GM12878 (cell line): ENCODE results near the gene STK11. TPM values are rescaled to one million over a fixed set of nuclear protein-coding genes. Genes with fewer than 3 reads are reported as not detected.

ENCODE experiments used
- ATAC-seq: fragments of 200-7000 bp; cut with Tn5 transposase; 3 replicates; pipeline ENCODE4 v1.9.1; 2020; ENCODE audit warnings: mild to moderate bottlenecking, moderate library complexity
- BruUV-seq: library from RNA; stranded (reverse); fragments of 400-500 nt; replicated peaks from 2 replicates; lab custom pipeline; 2021; lab: Mats Ljungman, UMichigan
- CTCF ChIA-PET: fragments of 300-600 bp; sonication (Branson Sonifier 250); formaldehyde crosslinking; extraction: SDS; loops from one replicate; lab custom pipeline; 2021; ENCODE audit warnings: inconsistent platforms; lab: Yijun Ruan, JAX
- POLR2A ChIA-PET: fragments of 350-600 bp; formaldehyde crosslinking; extraction: SDS; loops from one replicate; lab custom pipeline; 2021; ENCODE audit warnings: inconsistent platforms; lab: Charles Lee
- RAD21 ChIA-PET: fragments of 300-600 bp; sonication (Branson Sonifier 250); formaldehyde crosslinking; loops from one replicate; lab custom pipeline; 2023; ENCODE audit warnings: antibody characterized with exemption; ENCODE audit not compliant: unreplicated experiment; lab: Charles Lee
- SMC1A ChIA-PET: fragments of 300-600 bp; sonication (Branson Sonifier 250); formaldehyde crosslinking; loops from one replicate; lab custom pipeline; 2023; ENCODE audit not compliant: unreplicated experiment, uncharacterized antibody; lab: Charles Lee
- DNase-seq: peaks from one replicate; pipeline ENCODE4 v3.0.0-alpha.2; 2011; ENCODE audit warnings: low read depth, low spot score
- FAIRE-seq: peaks from 3 replicates; lab custom pipeline; 2011; peaks lifted over from hg19 to GRCh38; lab: Jason Lieb, UNC
- H2AFZ ChIP-seq: 2 replicates; pipeline ENCODE4 v1.6.0; 2011; ENCODE audit warnings: low read depth, low read length, control low read depth; ENCODE audit not compliant: control insufficient read depth
- H3K27ac ChIP-seq: 2 replicates; pipeline ENCODE4 v1.5.1; 2011; ENCODE audit warnings: control low read depth; ENCODE audit not compliant: control insufficient read depth, insufficient read depth
- H3K27me3 ChIP-seq, 2 experiments: replicated peaks in 1 of 2; 2 replicates each; pipeline versions ENCODE4 v1.6.0 to v1.6.1; 2011; ENCODE audit warnings: low read length in 1 of 2; ENCODE audit not compliant: control insufficient read depth in 2 of 2, insufficient read depth in 2 of 2
- H3K36me3 ChIP-seq, 2 experiments: 2 replicates each; pipeline ENCODE4 v1.5.1; 2011; ENCODE audit warnings: low read length in 1 of 2; ENCODE audit not compliant: control insufficient read depth in 2 of 2, insufficient read depth in 2 of 2
- H3K4me1 ChIP-seq: 2 replicates; pipeline ENCODE4 v1.6.1; 2011; ENCODE audit warnings: mild to moderate bottlenecking, low read length, moderate library complexity, mixed read lengths; ENCODE audit not compliant: control insufficient read depth, insufficient read depth
- H3K4me2 ChIP-seq: 2 replicates; pipeline ENCODE4 v1.6.0; 2011; ENCODE audit warnings: control low read depth; ENCODE audit not compliant: control insufficient read depth, insufficient read depth
- H3K4me3 ChIP-seq: fragments of 200-600 bp; sonication (generic); 2 replicates; pipeline ENCODE4 v1.5.1; 2016
- H3K79me2 ChIP-seq: 2 replicates; pipeline ENCODE4 v1.6.0; 2011; ENCODE audit warnings: low read length; ENCODE audit not compliant: control insufficient read depth, insufficient read depth
- H3K9ac ChIP-seq: 2 replicates; pipeline ENCODE4 v1.8.0; 2011; ENCODE audit warnings: low read length, control low read depth, mixed read lengths; ENCODE audit not compliant: control insufficient read depth, insufficient read depth
- H3K9me3 ChIP-seq: replicated peaks from 3 replicates; pipeline ENCODE4 v1.5.1; 2011; ENCODE audit warnings: mild to moderate bottlenecking, low read length; ENCODE audit not compliant: control insufficient read depth, insufficient read depth
- H4K20me1 ChIP-seq: 2 replicates; pipeline ENCODE4 v1.6.0; 2011; ENCODE audit not compliant: control insufficient read depth, insufficient read depth
- CBFB ChIP-seq: IDR thresholded peaks from 2 replicates; pipeline ENCODE4 v1.6.1; 2016; ENCODE audit warnings: antibody characterized with exemption, low read depth
- CBX3 ChIP-seq: fragments of 200-600 bp; sonication (generic); IDR thresholded peaks from 2 replicates; pipeline ENCODE4 v1.6.1; 2016; ENCODE audit warnings: low read depth, borderline replicate concordance
- NFYB ChIP-seq: IDR thresholded peaks from 2 replicates; pipeline ENCODE4 v1.6.1; 2011; ENCODE audit warnings: low read depth, mild to moderate bottlenecking, low read length, improper control_type of control experiment, moderate library complexity; ENCODE audit not compliant: insufficient read depth
- SMARCA5 ChIP-seq: fragments of 450-650 bp; IDR thresholded peaks from 2 replicates; pipeline ENCODE4 v1.6.1; 2017; ENCODE audit warnings: mild to moderate bottlenecking
- WGBS: methylation state at CpG from one replicate; pipeline ENCODE4 v1.1.6; 2016; ENCODE audit warnings: low lambda C conversion rate; ENCODE audit not compliant: insufficient replicate concordance, insufficient coverage; ENCODE audit errors: missing lambda C conversion rate; 5-methylcytosine and 5-hydroxymethylcytosine counted together
- in situ Hi-C: fragments of 300-500 bp; cut with MboI; formaldehyde crosslinking; loops from 9 replicates; pipeline ENCODE4 v1.14.3; 2018; ENCODE audit warnings: mixed read lengths
- intact Hi-C: fragments of 100-400 bp; cut with micrococcal nuclease; formaldehyde crosslinking; loops from one replicate; pipeline ENCODE4 v1.14.2; 2022; ENCODE audit not compliant: unreplicated experiment
- polyA plus RNA-seq, 11 experiments: library from polyadenylated mRNA; depleted of rRNA in 4 of 11; unstranded in 6 of 11; stranded (reverse) in 5 of 11; fragments of >200 nt; fragmentation: Nextera tagmentation in 4 of 11; fragmentation: Illumina TruSeq in 1 of 11; extraction: Ambion mirVana in 4 of 11; extraction: Trizol in 1 of 11; gene quantifications; 1 replicate in 1 of 11; 2 replicates in 10 of 11; pipeline versions ENCODE4 v1.2.1 to v1.2.3, GENCODE V29; 2011 to 2016; ENCODE audit warnings: inconsistent platforms in 2 of 11, missing spikeins in 2 of 11, low read depth in 1 of 11
- total RNA-seq, 4 experiments: library from RNA; depleted of rRNA in 3 of 4; stranded (reverse); fragments of >200 nt in 3 of 4; fragmentation: Illumina TruSeq in 1 of 4; extraction: Trizol in 1 of 4; gene quantifications; 2 replicates each; pipeline versions ENCODE4 v1.2.1 to v1.2.3, GENCODE V29; 2013 to 2021

Gene STK11
- total and polyA plus RNA-seq, 10 of the 15 experiments (the other 5 are each of a cell fraction or from before 2014, with no cell fraction given), result 0.33 to 71.0 (median 23.8) TPM

DNA sequence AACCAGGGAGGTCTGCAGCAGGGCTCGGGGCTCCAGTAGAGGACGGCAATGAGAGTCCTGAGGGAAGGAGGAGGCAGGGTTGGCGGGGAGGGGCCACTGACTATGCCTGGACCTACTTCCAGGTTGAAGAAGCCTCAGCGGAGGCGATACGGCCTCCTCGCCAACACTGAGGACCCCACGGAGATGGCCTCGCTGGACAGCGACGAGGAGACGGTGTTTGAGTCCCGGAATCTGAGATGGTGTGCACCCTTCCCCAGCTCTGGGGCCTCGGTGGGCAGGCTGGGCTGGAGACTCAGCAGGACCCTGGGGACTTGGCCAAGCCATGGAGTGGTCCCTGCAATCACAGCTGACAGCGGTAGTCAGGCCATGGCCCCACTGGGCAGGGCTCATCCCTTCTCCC, 71.5 kb downstream of the STK11 start:
- POLR2A ChIA-PET, result no interaction called here
- RAD21 ChIA-PET, result no interaction called here
- DNase-seq (no peak), ATAC-seq (no peak), FAIRE-seq (no peak)
- peak overlapping the region; percentile 85 for H3K4me3 ChIP-seq
- H3K9me3 ChIP-seq, result no peaks in the 10 kb centered on the region
- CTCF ChIA-PET, result interaction anchor here (3.2 to 3.5 kb wide), 2 partner anchors 33 to 96 kb away, joined by 27 to 40 read pairs; no protein-coding TSS in a partner anchor
- peak overlapping the region; percentile 96 for H3K9ac ChIP-seq
- 83% methylated on average over 15 of the region's 15 CpGs for WGBS
- H3K79me2 ChIP-seq, result peaks cover 42% of the 10 kb centered on the region
- no peaks in the 10 kb centered on the region for H3K27me3 ChIP-seq
- peaks cover 32 to 43% of the 10 kb centered on the region in 2 experiments for H3K36me3 ChIP-seq
- BruUV-seq, result no TSS peak
- SMC1A ChIA-PET, result no interaction called here
- H3K27ac ChIP-seq, result peak overlapping the region; percentile 97; the same call in 1 of the 2 replicates
- peak overlapping the region; percentile 68 for H3K4me2 ChIP-seq
- H4K20me1 ChIP-seq, result no peaks in the 10 kb centered on the region; the same call in 1 of the 2 replicates
- TF ChIP-seq NFYB (no peak), CBX3 (no peak), CBFB (no peak), SMARCA5 (no peak)
- peaks cover 16% of the 10 kb centered on the region for H3K4me1 ChIP-seq
- in situ Hi-C loops, result loop anchor here (5.0 kb wide), 1 partner anchor 95 kb away; no protein-coding TSS in a partner anchor
- H2AFZ ChIP-seq, result no peak overlapping the region
- intact Hi-C loops, result no loop called here

Other genes with a start within 250 kb of the STK11 start
Only the 7 nearest of the 21 such genes appear.
- 13.8 and 15.8 TPM in 2 replicates for gene SBNO2, start 31.5 kb upstream of the STK11 start, total RNA-seq (2014; rRNA removed)
- 4.8 and 5.6 TPM in 2 replicates for gene SBNO2, start 31.5 kb upstream of the STK11 start, total RNA-seq (2014; rRNA removed; fragmentation: Illumina TruSeq; extraction: Trizol)
- 38.5 and 44.6 TPM in 2 replicates for gene SBNO2, start 31.5 kb upstream of the STK11 start, total RNA-seq (2021)
- 2.7 and 7.2 TPM in 2 replicates for gene SBNO2, start 31.5 kb upstream of the STK11 start, polyA plus RNA-seq (2011; rRNA removed)
- gene SBNO2, start 31.5 kb upstream of the STK11 start, polyA plus RNA-seq (2014; fragmentation: Illumina TruSeq; extraction: Trizol), result 2.2 and 5.0 TPM in 2 replicates
- under 1 TPM; 0.08 to 0.15 TPM for gene SBNO2, start 31.5 kb upstream of the STK11 start, polyA plus RNA-seq (2014; fragmentation: Nextera tagmentation; extraction: Ambion mirVana)
- gene SBNO2, start 31.5 kb upstream of the STK11 start, polyA plus RNA-seq (2014; rRNA removed), result 21.8 and 26.0 TPM in 2 replicates
- gene SBNO2, start 31.5 kb upstream of the STK11 start, polyA plus RNA-seq (2016; fragmentation: Nextera tagmentation; extraction: Ambion mirVana), result 1 to 10 TPM; 4.2 to 5.9 TPM
- gene CBARP, start 32.2 kb downstream of the STK11 start, total RNA-seq (2014; rRNA removed), result 0.44 and 0.51 TPM in 2 replicates
- gene CBARP, start 32.2 kb downstream of the STK11 start, total RNA-seq (2014; rRNA removed; fragmentation: Illumina TruSeq; extraction: Trizol), result 0.05 and 0.09 TPM in 2 replicates
- gene CBARP, start 32.2 kb downstream of the STK11 start, total RNA-seq (2021), result 0.59 and 0.61 TPM in 2 replicates
- 0.03 and 0.04 TPM in 2 replicates for gene CBARP, start 32.2 kb downstream of the STK11 start, polyA plus RNA-seq (2011; rRNA removed)
- gene CBARP, start 32.2 kb downstream of the STK11 start, polyA plus RNA-seq (2014; fragmentation: Illumina TruSeq; extraction: Trizol), result 0.04 TPM in 1 of 2 replicates, not detected in the other
- not detected for gene CBARP, start 32.2 kb downstream of the STK11 start, polyA plus RNA-seq (2014; fragmentation: Nextera tagmentation; extraction: Ambion mirVana)
- 0.55 and 0.93 TPM in 2 replicates for gene CBARP, start 32.2 kb downstream of the STK11 start, polyA plus RNA-seq (2014; rRNA removed)
- under 1 TPM in 1 of 2 experiments, not detected in 1; 0.18 TPM for gene CBARP, start 32.2 kb downstream of the STK11 start, polyA plus RNA-seq (2016; fragmentation: Nextera tagmentation; extraction: Ambion mirVana)
- 45.8 and 52.5 TPM in 2 replicates for gene ATP5F1D, start 36.0 kb downstream of the STK11 start, total RNA-seq (2014; rRNA removed)
- gene ATP5F1D, start 36.0 kb downstream of the STK11 start, total RNA-seq (2014; rRNA removed; fragmentation: Illumina TruSeq; extraction: Trizol), result 18.9 and 23.6 TPM in 2 replicates
- 304 and 305 TPM in 2 replicates for gene ATP5F1D, start 36.0 kb downstream of the STK11 start, total RNA-seq (2021)
- 18.5 and 46.6 TPM in 2 replicates for gene ATP5F1D, start 36.0 kb downstream of the STK11 start, polyA plus RNA-seq (2011; rRNA removed)
- gene ATP5F1D, start 36.0 kb downstream of the STK11 start, polyA plus RNA-seq (2014; fragmentation: Illumina TruSeq; extraction: Trizol), result 1.4 and 12.8 TPM in 2 replicates
- 10 to 100 TPM in 1 of 2 experiments, 1 to 10 TPM in 1; 7.2 to 45.0 TPM for gene ATP5F1D, start 36.0 kb downstream of the STK11 start, polyA plus RNA-seq (2014; fragmentation: Nextera tagmentation; extraction: Ambion mirVana)
- 179 and 216 TPM in 2 replicates for gene ATP5F1D, start 36.0 kb downstream of the STK11 start, polyA plus RNA-seq (2014; rRNA removed)
- gene ATP5F1D, start 36.0 kb downstream of the STK11 start, polyA plus RNA-seq (2016; fragmentation: Nextera tagmentation; extraction: Ambion mirVana), result 100 to 1,000 TPM; 355 to 357 TPM
- gene MIDN, start 42.8 kb downstream of the STK11 start, total RNA-seq (2014; rRNA removed), result 6.1 and 8.4 TPM in 2 replicates
- 6.5 and 7.0 TPM in 2 replicates for gene MIDN, start 42.8 kb downstream of the STK11 start, total RNA-seq (2014; rRNA removed; fragmentation: Illumina TruSeq; extraction: Trizol)
- gene MIDN, start 42.8 kb downstream of the STK11 start, total RNA-seq (2021), result 51.5 and 52.3 TPM in 2 replicates
- 7.6 and 12.2 TPM in 2 replicates for gene MIDN, start 42.8 kb downstream of the STK11 start, polyA plus RNA-seq (2011; rRNA removed)
- gene MIDN, start 42.8 kb downstream of the STK11 start, polyA plus RNA-seq (2014; fragmentation: Illumina TruSeq; extraction: Trizol), result 4.2 and 7.9 TPM in 2 replicates
- under 1 TPM; 0.38 to 0.63 TPM for gene MIDN, start 42.8 kb downstream of the STK11 start, polyA plus RNA-seq (2014; fragmentation: Nextera tagmentation; extraction: Ambion mirVana)
- gene MIDN, start 42.8 kb downstream of the STK11 start, polyA plus RNA-seq (2014; rRNA removed), result 30.9 and 33.7 TPM in 2 replicates
- gene MIDN, start 42.8 kb downstream of the STK11 start, polyA plus RNA-seq (2016; fragmentation: Nextera tagmentation; extraction: Ambion mirVana), result 1 to 10 TPM; 2.3 TPM
- gene CIRBP, start 63.6 kb downstream of the STK11 start, total RNA-seq (2014; rRNA removed), result 216 and 225 TPM in 2 replicates
- gene CIRBP, start 63.6 kb downstream of the STK11 start, total RNA-seq (2014; rRNA removed; fragmentation: Illumina TruSeq; extraction: Trizol), result 228 and 243 TPM in 2 replicates
- 264 and 284 TPM in 2 replicates for gene CIRBP, start 63.6 kb downstream of the STK11 start, total RNA-seq (2021)
- gene CIRBP, start 63.6 kb downstream of the STK11 start, polyA plus RNA-seq (2011; rRNA removed), result 153 and 253 TPM in 2 replicates
- gene CIRBP, start 63.6 kb downstream of the STK11 start, polyA plus RNA-seq (2014; fragmentation: Illumina TruSeq; extraction: Trizol), result 152 and 313 TPM in 2 replicates
- 10 to 100 TPM; 27.6 to 52.4 TPM for gene CIRBP, start 63.6 kb downstream of the STK11 start, polyA plus RNA-seq (2014; fragmentation: Nextera tagmentation; extraction: Ambion mirVana)
- 335 and 370 TPM in 2 replicates for gene CIRBP, start 63.6 kb downstream of the STK11 start, polyA plus RNA-seq (2014; rRNA removed)
- 100 to 1,000 TPM; 162 to 166 TPM for gene CIRBP, start 63.6 kb downstream of the STK11 start, polyA plus RNA-seq (2016; fragmentation: Nextera tagmentation; extraction: Ambion mirVana)
- gene FAM174C, start 69.8 kb downstream of the STK11 start, total RNA-seq (2014; rRNA removed), result 52.8 and 57.6 TPM in 2 replicates
- gene FAM174C, start 69.8 kb downstream of the STK11 start, total RNA-seq (2014; rRNA removed; fragmentation: Illumina TruSeq; extraction: Trizol), result 15.4 and 18.8 TPM in 2 replicates
- 71.8 and 73.0 TPM in 2 replicates for gene FAM174C, start 69.8 kb downstream of the STK11 start, total RNA-seq (2021)
- 14.8 and 29.6 TPM in 2 replicates for gene FAM174C, start 69.8 kb downstream of the STK11 start, polyA plus RNA-seq (2011; rRNA removed)
- 1.1 and 8.1 TPM in 2 replicates for gene FAM174C, start 69.8 kb downstream of the STK11 start, polyA plus RNA-seq (2014; fragmentation: Illumina TruSeq; extraction: Trizol)
- 1 to 10 TPM in 1 of 2 experiments, under 1 TPM in 1; 0.89 to 6.9 TPM for gene FAM174C, start 69.8 kb downstream of the STK11 start, polyA plus RNA-seq (2014; fragmentation: Nextera tagmentation; extraction: Ambion mirVana)
- 94.6 and 104 TPM in 2 replicates for gene FAM174C, start 69.8 kb downstream of the STK11 start, polyA plus RNA-seq (2014; rRNA removed)
- 10 to 100 TPM; 72.0 to 79.9 TPM for gene FAM174C, start 69.8 kb downstream of the STK11 start, polyA plus RNA-seq (2016; fragmentation: Nextera tagmentation; extraction: Ambion mirVana)
- not detected in 2 replicates for gene EFNA2, start 80.1 kb downstream of the STK11 start, total RNA-seq (2014; rRNA removed)
- not detected in 2 replicates for gene EFNA2, start 80.1 kb downstream of the STK11 start, total RNA-seq (2014; rRNA removed; fragmentation: Illumina TruSeq; extraction: Trizol)
- not detected in 2 replicates for gene EFNA2, start 80.1 kb downstream of the STK11 start, total RNA-seq (2021)
- gene EFNA2, start 80.1 kb downstream of the STK11 start, polyA plus RNA-seq (2011; rRNA removed), result not detected in 2 replicates
- gene EFNA2, start 80.1 kb downstream of the STK11 start, polyA plus RNA-seq (2014; fragmentation: Illumina TruSeq; extraction: Trizol), result not detected in 2 replicates
- not detected for gene EFNA2, start 80.1 kb downstream of the STK11 start, polyA plus RNA-seq (2014; fragmentation: Nextera tagmentation; extraction: Ambion mirVana)
- gene EFNA2, start 80.1 kb downstream of the STK11 start, polyA plus RNA-seq (2014; rRNA removed), result not detected in 2 replicates
- not detected for gene EFNA2, start 80.1 kb downstream of the STK11 start, polyA plus RNA-seq (2016; fragmentation: Nextera tagmentation; extraction: Ambion mirVana)